Measurements from ENCODE around the gene POU2F2. TPM values are rescaled to one million over a fixed set of nuclear protein-coding genes. Genes with fewer than 3 reads are reported as not detected.

The POU2F2 gene
- total and polyA plus RNA-seq, 8 donors: 0.87 to 10.0 (median 1.6) TPM

GRCh38 chr19:42060117-42060516, 72.1 kb downstream of the POU2F2 start:
- H3K27me3 ChIP-seq: peaks cover 0 to 4% of the 10 kb centered on the region in 2 donors
- no peak overlapping the region for H3K4me3 ChIP-seq
- H3K36me3 ChIP-seq: no peaks in the 10 kb centered on the region
- intact Hi-C loops (cut with DNase I): no loop called here
- no peak for TF ChIP-seq CTCF (IDR thresholded peaks at IDR 0.05)
- no peaks in the 10 kb centered on the region for H3K9me3 ChIP-seq
- H3K4me1 ChIP-seq: no peaks in the 10 kb centered on the region
- ATAC-seq (no peak), DNase-seq (no peak)
- no peak overlapping the region for H3K27ac ChIP-seq

GRCh38 chr19:42059196-42059595, 73.0 kb downstream of the POU2F2 start:
- intact Hi-C loops (cut with DNase I): no loop called here
- Histone ChIP-seq H3K27me3 (no peaks in the 10 kb centered on the region), H3K4me1 (no peaks in the 10 kb centered on the region), H3K9me3 (no peaks in the 10 kb centered on the region), H3K4me3 (no peak overlapping the region), H3K27ac (no peak overlapping the region), H3K36me3 (no peaks in the 10 kb centered on the region)
- peak in 1 of 4 donors; percentile 29 for DNase-seq
- no peak for ATAC-seq
- no peak for TF ChIP-seq CTCF (IDR thresholded peaks at IDR 0.05)

- Histone ChIP-seq H3K27me3 (no peaks in the 10 kb centered on the region), H3K4me3 (no peak overlapping the region), H3K27ac (no peak overlapping the region), H3K36me3 (no peaks in the 10 kb centered on the region), H3K4me1 (no peaks in the 10 kb centered on the region), H3K9me3 (no peaks in the 10 kb centered on the region)
- intact Hi-C loops (cut with DNase I): no loop called here
- peak in 1 of 4 donors; percentile 37 for DNase-seq
- TF ChIP-seq CTCF (IDR thresholded peaks at IDR 0.05): no peak
- no peak for ATAC-seq
Measured at GRCh38 chr19:42057846-42058245, 74.4 kb downstream of the POU2F2 start.

GRCh38 chr19:42054205-42054604, 78.0 kb downstream of the POU2F2 start:
- peak in 1 of 4 donors; percentile 68 for DNase-seq
- Histone ChIP-seq H3K36me3 (no peaks in the 10 kb centered on the region), H3K27me3 (no peaks in the 10 kb centered on the region), H3K4me1 (no peaks in the 10 kb centered on the region), H3K27ac (no peak overlapping the region), H3K4me3 (no peak overlapping the region), H3K9me3 (no peaks in the 10 kb centered on the region)
- no peak for TF ChIP-seq CTCF (IDR thresholded peaks at IDR 0.05)
- ATAC-seq: no peak
- intact Hi-C loops (cut with DNase I): no loop called here

GRCh38 chr19:42053037-42053935, 79.0 kb downstream of the POU2F2 start:
- Histone ChIP-seq H3K36me3 (no peaks in the 10 kb centered on the region), H3K4me1 (no peaks in the 10 kb centered on the region), H3K27ac (no peak overlapping the region), H3K4me3 (no peak overlapping the region), H3K27me3 (no peaks in the 10 kb centered on the region), H3K9me3 (no peaks in the 10 kb centered on the region)
- DNase-seq: peak in 1 of 4 donors; percentile 42
- intact Hi-C loops (cut with DNase I): no loop called here
- no peak for ATAC-seq
- no peak for TF ChIP-seq CTCF (IDR thresholded peaks at IDR 0.05)

Measured in left lung (tissue), 10 donors.